Inferior parietal cortex (tissue), 1 donor: ENCODE measurements around the gene INPP5A.
A peak's percentile ranks its signal among the peaks of the same experiment; 100 is the strongest.

Experiments
- DNase-seq: peaks from one replicate; pipeline ENCODE4 v3.0.0-alpha.2; 2016; ENCODE audit errors: extremely low spot score

The INPP5A gene

GRCh38 chr10:132628966-132629900, 91.6 kb downstream of the INPP5A start:
- no peak for DNase-seq

GRCh38 chr10:132630156-132630555, 92.6 kb downstream of the INPP5A start:
- no peak for DNase-seq

GRCh38 chr10:132630666-132631337, 93.2 kb downstream of the INPP5A start:
- DNase-seq: no peak

- no peak for DNase-seq
Observed at GRCh38 chr10:132631338-132631735, 93.8 kb downstream of the INPP5A start.

- DNase-seq: no peak
Observed at GRCh38 chr10:132632091-132632561, 94.5 kb downstream of the INPP5A start.

GRCh38 chr10:132632851-132633684, 95.5 kb downstream of the INPP5A start:
- no peak for DNase-seq

GRCh38 chr10:132634241-132634946, 96.8 kb downstream of the INPP5A start:
- DNase-seq: no peak

GRCh38 chr10:132634947-132635271, 97.3 kb downstream of the INPP5A start:
- DNase-seq: no peak

GRCh38 chr10:132636358-132636757, 98.8 kb downstream of the INPP5A start:
- DNase-seq: no peak

GRCh38 chr10:132637477-132638129, 100.0 kb downstream of the INPP5A start:
- peak; percentile 89 for DNase-seq

GRCh38 chr10:132638130-132638515, 100.5 kb downstream of the INPP5A start:
- DNase-seq: no peak

GRCh38 chr10:132639470-132639869, 101.9 kb downstream of the INPP5A start:
- DNase-seq: no peak

GRCh38 chr10:132640326-132641125, 102.9 kb downstream of the INPP5A start:
- DNase-seq: no peak

- DNase-seq: no peak
Observed at GRCh38 chr10:132641401-132641800, 103.8 kb downstream of the INPP5A start.

- DNase-seq: no peak
Observed at GRCh38 chr10:132641966-132642731, 104.6 kb downstream of the INPP5A start.

- no peak for DNase-seq
Observed at GRCh38 chr10:132642732-132643008, 105.1 kb downstream of the INPP5A start.

- no peak for DNase-seq
Observed at GRCh38 chr10:132643709-132644526, 106.3 kb downstream of the INPP5A start.

GRCh38 chr10:132644527-132645246, 107.1 kb downstream of the INPP5A start:
- no peak for DNase-seq
